ENCODE results near the gene ANKS1A.

The ANKS1A gene

DNA sequence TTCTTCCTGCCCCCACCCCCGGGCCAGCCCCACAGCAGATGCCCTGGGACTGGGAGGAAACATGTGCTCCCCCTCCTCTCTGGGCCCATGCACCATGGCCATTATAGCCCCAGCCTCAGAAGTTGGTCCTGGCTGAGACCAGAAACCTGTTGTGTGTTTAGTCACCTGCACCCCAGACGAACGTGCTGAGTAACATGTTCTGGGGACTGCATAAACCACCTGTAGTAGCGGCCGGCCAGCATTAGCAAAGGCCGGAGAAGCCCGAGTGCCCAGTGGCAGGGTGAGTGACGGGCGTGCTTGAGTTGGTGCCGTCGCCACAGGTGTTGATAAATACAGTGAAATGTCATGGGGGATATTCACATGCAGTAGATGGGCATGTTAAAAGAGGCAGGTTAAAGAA, 178.2 kb downstream of the ANKS1A start:
- no peak for DNase-seq (ENCODE audit: low spot score)

DNA sequence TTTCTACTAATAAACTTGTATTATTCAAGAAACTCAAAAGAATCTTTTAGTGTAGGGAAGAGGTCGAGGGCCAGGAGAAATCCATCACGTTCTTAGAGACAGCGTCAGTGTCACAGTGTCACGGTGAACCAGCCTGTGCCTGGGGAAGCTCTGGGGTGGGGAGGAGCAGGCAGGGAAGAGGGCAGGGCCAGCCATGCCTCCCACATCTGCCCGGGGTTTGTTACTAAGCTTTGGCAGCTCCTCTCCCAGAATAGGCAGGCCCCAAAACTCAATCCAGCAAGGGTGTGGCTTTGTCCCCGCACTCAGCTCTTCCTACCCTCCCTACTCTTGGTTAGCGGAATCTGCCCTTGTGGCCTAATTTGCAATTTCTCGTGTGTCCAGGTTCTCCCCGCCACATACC, 179.2 kb downstream of the ANKS1A start:
- DNase-seq (ENCODE audit: low spot score): no peak

DNA sequence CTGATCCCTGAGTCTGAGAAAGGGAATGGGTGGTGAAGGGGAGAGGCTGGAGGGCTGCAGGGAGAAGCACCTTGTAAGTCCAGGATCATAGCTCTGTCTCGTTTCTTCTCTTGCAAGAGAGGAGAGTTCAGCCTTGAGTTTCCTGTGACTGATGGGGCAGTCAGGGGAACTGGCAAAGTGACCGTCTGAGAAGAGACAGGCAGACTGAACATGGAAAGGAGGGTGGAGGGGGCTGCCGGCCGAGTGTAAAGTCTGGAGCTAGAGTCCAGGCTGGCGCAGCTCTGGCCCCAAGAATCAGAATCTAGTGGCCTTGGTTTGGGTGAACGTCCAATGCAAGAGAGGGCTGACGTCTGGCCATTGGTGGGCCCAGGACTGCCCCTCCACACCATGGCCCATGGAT, 179.6 kb downstream of the ANKS1A start:
- no peak for DNase-seq (ENCODE audit: low spot score)

DNA sequence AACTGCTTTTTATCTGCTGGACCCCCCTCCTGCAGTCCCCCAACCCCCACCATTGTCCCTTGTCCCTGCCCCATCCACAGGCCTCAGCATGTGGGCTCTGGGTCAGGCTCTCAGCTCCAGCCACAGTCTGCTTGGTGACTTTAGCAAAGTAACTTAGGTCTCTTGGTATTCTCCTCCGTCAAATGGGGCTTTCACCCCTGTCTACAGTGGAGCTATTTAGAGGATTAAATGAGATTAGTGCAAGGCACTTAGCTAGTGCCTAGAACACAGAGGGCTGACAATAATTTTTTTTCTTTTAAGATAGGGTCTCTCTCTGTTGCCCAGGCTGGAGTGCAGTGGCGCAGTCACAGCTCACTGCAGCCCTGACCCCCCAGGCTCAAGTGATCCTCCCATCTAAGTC, 180.2 kb downstream of the ANKS1A start:
- no peak for DNase-seq (ENCODE audit: low spot score)

DNA sequence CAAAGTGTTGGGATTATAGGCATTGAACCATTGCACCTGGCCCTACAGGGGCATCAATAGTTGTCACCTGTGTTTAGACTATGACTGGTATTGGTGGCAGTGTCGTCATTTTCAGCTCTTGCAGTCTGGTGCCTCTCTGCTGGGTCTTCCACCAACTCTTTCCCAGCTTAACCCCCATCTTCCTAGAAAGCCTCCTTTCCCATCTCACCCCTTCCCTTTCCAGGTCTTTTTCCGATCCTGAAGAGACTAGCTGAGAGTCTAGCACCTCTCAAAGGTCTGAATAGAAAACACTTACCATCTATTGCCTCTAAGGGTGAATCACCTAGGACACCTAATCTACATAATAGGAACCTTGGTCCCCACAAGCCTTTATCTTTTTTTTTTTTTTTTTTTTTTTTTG, 181.1 kb downstream of the ANKS1A start:
- DNase-seq (ENCODE audit: low spot score): no peak

DNA sequence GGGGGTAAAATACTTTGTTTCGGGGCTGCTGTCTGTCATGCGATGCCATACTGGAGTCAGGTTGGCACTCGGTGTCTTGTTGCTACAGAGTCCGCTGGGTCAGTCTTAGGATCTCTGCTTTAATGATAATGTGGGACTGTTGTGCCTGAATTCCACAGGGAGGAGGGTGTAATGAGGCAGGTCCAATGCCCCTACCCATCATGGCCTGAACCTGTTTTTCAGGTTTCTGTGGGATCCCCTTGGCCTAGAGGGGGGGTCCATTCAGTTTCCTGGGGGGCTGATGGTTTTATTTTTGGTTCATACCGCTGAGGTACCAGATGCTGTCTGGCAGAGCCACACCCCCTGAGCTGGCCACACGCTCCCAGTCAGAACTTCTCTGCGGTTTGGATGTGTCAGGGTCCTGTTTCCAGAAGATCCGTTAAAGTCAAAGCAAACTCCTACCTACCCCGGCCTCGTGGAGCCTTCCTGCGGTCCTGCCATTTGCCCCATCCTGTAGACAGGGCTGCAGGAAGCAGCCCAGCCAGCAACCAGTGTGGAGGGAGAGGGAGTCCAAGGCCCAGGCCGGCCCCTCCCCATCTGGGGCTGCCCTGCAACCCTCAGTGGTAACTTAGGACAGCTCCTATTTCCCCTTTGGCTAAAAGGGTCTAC, 182.4 kb downstream of the ANKS1A start:
- DNase-seq (ENCODE audit: low spot score): no peak

DNA sequence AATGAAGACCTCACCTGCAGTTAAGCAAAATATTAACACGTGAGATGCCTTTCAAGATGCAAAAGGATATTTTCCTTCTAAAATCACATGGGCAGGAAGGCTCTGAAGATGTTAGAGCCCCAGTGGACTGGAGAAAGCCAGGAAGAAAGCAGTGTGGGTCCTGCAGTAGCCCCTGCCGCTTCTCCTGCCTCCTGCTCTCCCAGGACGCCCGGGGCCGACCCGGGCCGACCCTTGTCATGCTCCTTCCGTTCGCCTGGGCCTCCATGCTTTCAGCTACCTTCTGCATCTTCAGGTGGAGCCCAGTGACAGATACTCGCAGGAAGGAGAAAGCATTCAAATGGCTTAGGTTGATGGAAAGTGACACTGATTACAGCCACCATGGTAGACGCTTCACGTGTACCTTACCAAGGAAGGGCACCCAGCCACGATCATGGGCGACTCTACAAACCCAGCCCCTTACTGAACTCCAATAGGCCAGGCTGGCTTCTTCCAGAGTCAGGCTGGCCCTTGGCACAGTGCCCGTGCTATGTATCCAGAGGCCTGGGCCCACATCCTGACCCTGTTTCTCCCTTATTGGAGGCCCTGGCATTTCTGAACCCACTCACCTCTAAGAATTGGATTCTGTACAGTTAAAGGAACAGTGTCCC, 183.1 kb downstream of the ANKS1A start:
- DNase-seq (ENCODE audit: low spot score): no peak

DNA sequence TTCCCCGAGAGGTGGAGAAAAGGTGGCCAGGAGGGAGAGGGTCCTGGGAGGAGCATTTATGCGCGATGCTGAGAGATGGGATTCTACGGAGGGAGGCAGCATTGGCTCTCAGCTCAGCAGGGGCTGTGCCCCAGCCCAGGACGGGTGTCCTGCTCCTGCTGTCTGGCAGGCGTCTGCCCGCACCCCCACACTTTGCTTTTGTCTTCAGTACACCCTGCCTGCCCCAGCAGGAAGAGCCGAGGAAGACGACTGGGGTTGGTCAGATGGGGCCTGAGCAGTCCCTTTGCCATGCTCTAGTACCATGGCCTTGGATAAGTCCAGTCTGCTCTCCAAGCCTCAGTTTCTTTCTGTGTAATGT, 183.6 kb downstream of the ANKS1A start:
- DNase-seq (ENCODE audit: low spot score): no peak

DNA sequence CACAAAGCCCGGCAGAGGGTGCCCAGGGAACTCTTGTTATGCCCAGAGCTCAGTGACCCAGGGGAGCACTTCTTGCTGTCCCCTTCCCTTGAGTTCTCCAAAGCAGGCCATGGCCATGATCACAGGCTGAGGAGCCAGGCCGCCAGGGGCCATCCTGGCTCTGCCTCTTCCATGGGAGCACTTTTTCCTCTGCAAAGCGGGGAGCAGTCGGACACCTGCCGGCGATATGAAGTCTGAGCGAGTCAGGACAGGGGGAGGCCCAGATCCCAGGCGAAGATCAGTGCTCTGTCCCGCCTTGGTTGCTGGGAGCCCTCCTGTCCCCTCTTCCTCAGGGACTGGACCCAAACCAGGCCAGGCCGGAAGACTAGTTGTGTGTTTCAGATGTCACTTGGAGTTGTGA, 184.2 kb downstream of the ANKS1A start:
- no peak for DNase-seq (ENCODE audit: low spot score)

DNA sequence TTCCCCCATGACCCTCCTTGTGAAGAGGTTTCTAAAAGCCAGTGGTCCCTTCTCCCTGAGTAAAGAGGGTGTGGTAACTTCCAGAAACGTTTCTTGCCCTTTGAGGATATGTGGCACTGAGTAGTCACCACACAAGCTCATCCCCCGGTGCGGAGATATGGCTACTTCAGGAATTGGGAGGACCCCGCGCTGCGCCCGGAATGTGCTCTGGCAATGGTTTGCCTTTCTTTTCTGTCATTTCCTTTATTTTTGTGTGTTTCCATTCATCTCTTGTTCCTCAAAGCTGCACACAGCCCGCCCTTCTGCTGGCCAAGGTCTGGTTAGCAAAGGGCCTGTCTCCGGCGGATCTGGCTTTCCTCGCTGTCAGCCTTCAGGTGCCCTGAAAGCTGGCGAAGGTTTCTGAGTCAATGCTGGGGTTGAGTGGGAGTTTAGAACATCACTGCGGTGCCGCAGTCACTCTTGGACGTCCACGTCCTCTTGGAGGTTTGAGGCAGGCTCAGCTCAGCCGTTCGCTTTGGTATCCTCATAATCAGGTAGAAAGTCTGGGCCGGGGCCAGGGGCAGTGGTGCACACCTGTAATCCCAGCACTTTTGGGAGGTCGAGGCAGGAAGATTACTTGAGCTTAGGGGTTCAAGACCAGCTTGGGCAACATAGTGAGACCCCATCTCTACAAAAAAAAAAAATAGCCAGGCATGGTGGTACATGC, 184.9 kb downstream of the ANKS1A start:
- DNase-seq (ENCODE audit: low spot score): no peak

DNA sequence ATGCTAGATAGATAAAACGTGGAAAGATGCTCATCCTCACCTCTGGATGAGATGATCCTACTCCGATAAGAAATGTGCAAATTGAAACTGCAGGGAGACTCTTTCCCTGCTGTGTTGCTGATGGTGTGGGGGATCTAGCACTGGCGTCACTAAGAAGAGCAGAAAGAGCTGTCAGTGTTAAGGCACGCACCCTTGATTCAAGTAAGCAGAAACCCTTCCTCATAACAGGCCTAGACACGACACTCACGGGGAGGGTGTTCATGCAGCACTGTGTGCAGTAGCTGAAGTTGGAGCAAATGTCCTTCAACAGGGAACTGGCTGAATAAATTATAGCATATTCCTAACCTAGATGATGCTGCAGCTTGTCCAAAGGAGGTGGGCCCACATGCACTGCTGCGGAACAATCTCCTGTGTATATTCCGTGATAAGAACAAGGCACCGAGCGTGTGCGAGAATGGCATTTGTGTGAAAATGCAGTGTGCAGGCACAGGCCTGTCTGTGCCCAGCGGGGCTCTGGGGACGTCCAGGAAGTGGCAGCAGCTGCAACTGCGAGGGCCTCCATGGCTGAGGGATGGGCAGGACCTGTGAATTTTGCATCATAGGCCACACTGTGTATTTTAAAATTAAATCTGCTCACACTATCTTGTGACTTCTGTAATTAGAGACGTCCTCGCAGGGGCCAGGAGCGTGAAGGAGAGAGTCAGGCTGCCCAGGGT, 188.1 kb downstream of the ANKS1A start:
- DNase-seq (ENCODE audit: low spot score): no peak

DNA sequence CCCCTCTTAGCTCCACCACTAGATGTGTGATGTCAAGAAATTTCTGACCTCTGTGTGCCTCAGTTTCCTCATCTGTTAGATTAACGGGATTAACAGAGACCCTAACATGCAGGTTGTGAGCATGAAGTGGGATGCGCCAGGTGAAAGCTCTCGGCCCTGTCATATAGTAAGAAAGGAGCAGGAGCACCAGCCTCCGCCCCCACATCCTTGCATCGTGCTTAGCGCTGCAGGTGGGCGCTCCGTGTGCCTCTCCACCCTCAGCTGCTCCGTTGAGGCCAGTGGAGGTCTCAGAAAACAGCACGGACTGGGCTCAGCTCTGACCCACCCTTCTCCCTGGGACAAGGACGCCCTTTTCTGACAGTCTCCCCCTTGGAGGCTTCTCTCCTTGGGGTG, 188.7 kb downstream of the ANKS1A start:
- DNase-seq (ENCODE audit: low spot score): no peak

DNA sequence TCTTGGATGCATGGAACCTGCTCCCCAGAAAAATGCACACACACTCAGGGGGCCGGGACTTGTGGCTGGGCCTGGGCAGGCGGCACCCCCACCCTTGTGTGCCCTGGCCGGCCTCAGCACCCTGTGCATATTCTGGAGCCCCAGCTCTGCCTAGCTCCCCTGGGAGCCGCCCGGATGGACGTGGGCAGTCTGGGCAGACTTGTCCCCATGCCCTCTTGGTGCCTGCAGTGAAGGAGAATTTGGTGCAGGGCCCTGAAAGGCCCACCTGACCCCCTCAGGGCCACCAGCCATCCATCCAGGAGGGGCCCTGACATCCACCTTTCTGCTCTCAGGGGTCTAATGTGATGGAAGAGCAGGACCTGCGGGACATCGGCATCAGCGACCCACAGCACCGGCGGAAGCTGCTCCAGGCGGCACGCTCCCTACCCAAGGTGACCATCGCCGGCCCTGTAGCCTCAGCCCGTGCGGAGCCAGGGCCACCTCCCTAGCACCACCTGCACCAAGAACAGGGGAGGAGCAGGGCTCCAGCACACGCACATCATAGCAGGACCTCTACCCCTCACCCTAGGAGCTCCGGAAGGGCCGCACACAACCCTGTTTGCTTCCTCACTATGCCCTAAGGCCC, 189.3 kb downstream of the ANKS1A start:
- DNase-seq (ENCODE audit: low spot score): no peak

DNA sequence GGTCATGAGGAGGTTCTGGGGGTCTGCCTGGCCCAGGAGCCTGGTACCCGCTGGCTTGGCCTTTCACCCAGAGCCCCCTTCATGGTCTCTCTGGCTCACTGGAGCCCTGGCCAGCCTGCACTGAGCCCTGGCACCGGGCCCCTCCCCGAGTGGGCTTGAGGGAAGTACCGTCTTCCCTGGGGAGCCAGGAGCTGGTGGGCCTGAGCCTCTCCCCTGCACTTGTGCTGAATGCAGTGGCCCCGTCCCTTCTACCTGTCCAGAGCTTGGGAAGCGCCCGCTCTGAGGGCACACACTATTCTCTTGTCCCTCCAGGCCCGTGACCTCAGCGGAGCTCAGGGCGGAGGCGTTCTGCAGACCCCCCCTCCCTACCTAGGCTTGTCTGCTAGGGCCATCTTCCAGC, 189.8 kb downstream of the ANKS1A start:
- no peak for DNase-seq (ENCODE audit: low spot score)

DNA sequence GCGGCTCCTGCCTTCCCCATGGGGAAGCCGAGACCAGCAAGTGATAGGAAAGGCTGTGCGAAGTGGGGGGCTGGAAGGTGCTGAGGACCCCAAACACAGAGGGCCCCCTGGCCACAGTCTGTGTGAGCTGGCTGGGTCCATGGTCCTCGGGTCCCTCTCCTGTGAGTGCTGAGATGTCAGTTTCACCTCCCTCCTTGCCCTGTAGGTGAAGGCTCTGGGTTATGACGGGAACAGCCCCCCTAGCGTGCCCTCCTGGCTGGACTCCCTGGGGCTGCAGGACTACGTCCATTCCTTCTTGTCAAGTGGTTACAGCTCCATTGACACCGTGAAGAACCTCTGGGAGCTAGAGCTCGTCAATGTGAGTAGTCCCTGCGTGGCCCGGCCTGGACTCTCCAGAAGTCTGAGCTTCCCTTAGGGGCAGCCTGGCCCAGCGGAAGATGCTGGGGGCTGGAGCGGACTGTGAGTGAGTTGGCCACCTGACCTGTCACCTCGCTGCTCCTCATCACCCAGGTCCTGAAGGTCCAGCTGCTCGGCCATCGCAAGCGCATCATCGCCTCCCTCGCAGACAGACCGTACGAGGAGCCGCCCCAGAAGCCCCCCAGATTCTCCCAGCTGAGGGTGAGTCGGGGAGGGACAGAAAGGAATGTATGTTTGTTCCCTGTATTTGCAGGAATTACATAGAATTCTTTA, 190.4 kb downstream of the ANKS1A start:
- no peak for DNase-seq (ENCODE audit: low spot score)

DNA sequence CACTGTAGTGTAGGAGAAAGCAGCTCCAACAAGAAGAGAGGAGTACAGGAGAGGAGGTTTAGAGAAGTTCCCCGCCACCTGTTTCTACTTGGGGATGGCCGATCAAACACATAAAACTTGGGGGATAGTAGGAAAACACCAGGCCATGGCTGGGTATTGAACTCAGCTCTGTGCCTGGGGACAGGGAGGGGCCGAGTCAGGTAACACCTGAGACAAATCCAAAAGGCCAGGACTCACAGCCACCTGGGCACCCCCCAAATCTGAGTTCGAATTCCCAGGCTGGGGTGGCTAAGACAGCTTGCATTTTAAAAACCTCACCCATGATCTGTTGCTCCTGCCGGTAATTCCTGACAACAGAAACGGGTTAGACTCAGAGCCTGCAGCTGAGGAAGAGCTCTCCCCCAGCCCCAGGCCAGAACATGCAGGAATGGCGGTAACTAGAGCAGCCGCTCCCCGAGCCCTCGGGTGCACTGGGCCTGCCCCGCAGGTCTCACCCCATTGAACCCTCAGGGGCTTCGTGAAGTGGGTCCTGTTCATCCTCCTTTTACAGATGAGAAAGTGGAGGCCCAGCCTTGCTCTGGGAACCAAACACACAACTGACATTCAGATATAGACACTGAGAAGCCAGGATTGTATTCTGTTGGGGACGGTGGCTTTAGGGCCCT, 191.1 kb downstream of the ANKS1A start:
- no peak for DNase-seq (ENCODE audit: low spot score)

DNA sequence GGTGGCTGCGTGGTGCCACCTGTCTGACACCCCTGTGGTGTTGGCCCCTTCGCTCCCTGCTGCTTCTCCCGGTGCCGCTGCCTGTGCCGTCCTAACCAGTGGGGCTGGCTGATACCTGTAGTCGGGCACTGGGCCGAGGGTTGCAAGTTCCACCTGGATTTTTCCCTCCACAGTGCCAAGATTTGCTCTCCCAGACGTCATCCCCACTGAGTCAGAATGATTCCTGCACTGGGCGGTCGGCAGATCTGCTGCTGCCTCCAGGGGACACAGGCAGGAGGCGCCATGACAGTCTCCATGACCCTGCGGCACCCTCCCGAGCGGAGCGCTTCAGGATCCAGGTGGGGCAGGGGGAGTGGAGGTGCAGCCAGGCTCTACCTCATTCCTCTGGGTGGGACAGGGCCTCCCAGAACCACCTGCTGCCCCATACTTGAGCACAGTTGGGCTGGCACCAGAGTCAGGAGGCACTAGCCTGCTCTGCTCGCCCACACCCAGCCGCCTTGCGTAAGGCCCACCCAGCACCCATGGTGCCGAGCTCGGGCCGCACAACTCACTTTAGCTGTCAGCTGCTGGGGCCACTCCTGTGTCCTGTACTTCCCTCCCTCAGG, 191.9 kb downstream of the ANKS1A start:
- no peak for DNase-seq (ENCODE audit: low spot score)

DNA sequence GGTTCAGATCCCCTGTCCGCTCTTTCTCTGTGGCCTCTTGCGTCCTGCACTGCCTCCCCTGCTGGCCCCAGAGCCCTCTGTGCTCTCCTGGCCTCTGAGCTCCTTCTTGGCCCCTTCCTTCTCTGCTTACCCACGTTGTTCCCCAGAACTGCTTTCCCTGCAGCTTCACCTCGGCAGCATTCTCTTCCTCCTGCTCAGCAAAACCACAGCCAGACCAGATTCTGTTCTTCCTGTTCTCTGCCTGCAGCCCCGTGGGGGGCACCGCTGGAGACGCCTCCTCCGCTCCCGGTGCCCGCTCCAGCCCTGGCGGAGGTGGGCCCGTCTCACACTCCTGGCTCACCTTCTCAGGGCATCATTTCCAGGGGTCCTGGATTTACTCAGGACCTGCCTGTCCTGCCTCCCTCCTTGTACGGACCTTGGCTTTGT, 192.4 kb downstream of the ANKS1A start:
- no peak for DNase-seq (ENCODE audit: low spot score)

DNA sequence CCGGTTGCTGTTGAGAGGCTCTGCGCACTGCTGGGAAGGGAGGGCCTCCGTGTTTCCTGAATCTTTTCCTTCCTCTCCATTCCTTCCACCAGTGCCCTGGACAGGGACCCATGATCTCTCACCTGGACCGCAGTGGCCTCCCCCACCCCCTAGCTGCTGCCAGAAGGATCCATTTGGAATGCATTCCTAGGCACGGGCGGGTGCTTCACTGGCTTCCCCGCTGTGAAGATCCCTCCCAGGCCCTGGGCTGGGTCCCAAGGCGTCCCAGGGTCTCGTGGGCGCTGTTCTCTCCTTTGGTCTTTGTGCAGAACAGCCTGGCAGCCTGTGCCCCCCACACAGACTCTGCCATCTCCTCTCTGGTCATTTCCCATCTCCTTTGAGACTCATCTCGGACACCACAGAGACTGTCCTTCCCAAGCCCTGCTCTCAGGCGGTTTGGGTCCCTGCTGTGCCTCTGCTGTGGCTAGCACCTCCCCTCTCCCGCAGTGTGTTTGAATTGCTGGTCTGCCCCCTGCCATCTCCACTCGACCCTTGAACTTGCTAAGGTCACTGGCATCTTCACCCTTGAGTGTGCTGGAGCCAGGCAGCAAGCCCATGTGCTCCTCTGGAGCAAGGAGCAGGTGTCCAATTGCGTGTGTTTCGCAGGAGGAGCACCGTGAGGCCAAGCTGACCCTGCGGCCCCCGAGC, 193.1 kb downstream of the ANKS1A start:
- DNase-seq (ENCODE audit: low spot score): no peak

All from SK-N-DZ (cell line).